H1 (cell line): ENCODE measurements around the gene CHTF8. TPM values are rescaled to one million over a fixed set of nuclear protein-coding genes. Genes with fewer than 3 reads are reported as not detected.

ENCODE experiments used
- ATF3 ChIP-seq: IDR thresholded peaks from 2 replicates; pipeline ENCODE4 v1.6.1; 2011; ENCODE audit warnings: low read depth, mild to moderate bottlenecking, low read length; ENCODE audit not compliant: insufficient read depth
- BRCA1 ChIP-seq: IDR thresholded peaks from 2 replicates; pipeline ENCODE4 v1.6.1; 2012; ENCODE audit warnings: low read depth, low read length, improper control_type of control experiment
- CTBP2 ChIP-seq: IDR thresholded peaks from 2 replicates; pipeline ENCODE4 v1.7.0; 2011; ENCODE audit warnings: borderline replicate concordance, mild to moderate bottlenecking, moderate library complexity, mixed read lengths, low read length; ENCODE audit not compliant: insufficient read depth, insufficient read length
- HDAC2 ChIP-seq, 2 experiments: fragments of 300-600 bp in 1 of 2; sonication (generic) in 1 of 2; IDR thresholded peaks; 2 replicates each; pipeline ENCODE4 v1.6.1; 2011 to 2012; ENCODE audit warnings: low read depth in 2 of 2, low read length in 2 of 2, mild to moderate bottlenecking in 2 of 2, moderate library complexity in 2 of 2, borderline replicate concordance in 1 of 2, inconsistent platforms in 1 of 2
- HDAC6 ChIP-seq: IDR thresholded peaks from one replicate; pipeline ENCODE4 v1.7.1; 2012; ENCODE audit warnings: low read depth, mild to moderate bottlenecking, inconsistent platforms, low read length, moderate library complexity
- JUN ChIP-seq: IDR thresholded peaks from 2 replicates; pipeline ENCODE4 v1.6.1; 2011; ENCODE audit warnings: low read depth, mild to moderate bottlenecking, improper control_type of control experiment, low read length
- JUND ChIP-seq: IDR thresholded peaks from 2 replicates; pipeline ENCODE4 v1.6.1; 2011; ENCODE audit warnings: mild to moderate bottlenecking, improper control_type of control experiment, low read length
- KDM5A ChIP-seq: fragments of 200-600 bp; IDR thresholded peaks from 2 replicates; pipeline ENCODE4 v1.7.1; 2012; ENCODE audit warnings: mild to moderate bottlenecking, low read length, inconsistent platforms, mixed read lengths
- NRF1 ChIP-seq: IDR thresholded peaks from 2 replicates; pipeline ENCODE4 v1.6.1; 2011; ENCODE audit warnings: mild to moderate bottlenecking, low read depth, low read length, improper control_type of control experiment
- RAD21 ChIP-seq, 2 experiments: IDR thresholded peaks in 1 of 2; conservative IDR thresholded peaks in 1 of 2; 2 replicates each; pipeline ENCODE4 v1.6.1; 2011; ENCODE audit warnings: low read depth in 2 of 2, low read length in 2 of 2, improper control_type of control experiment in 1 of 2, inconsistent platforms in 1 of 2, mild to moderate bottlenecking in 1 of 2, moderate library complexity in 1 of 2
- SP1 ChIP-seq: IDR thresholded peaks from 2 replicates; pipeline ENCODE4 v1.6.1; 2011; ENCODE audit warnings: low read depth, low read length
- SP2 ChIP-seq: IDR thresholded peaks from 2 replicates; pipeline ENCODE4 v1.6.1; 2012; ENCODE audit warnings: mild to moderate bottlenecking, low read length, inconsistent platforms
- TAF1 ChIP-seq: IDR thresholded peaks from 2 replicates; pipeline ENCODE4 v1.6.1; 2011; ENCODE audit warnings: mild to moderate bottlenecking, low read depth, low read length
- YY1 ChIP-seq: IDR thresholded peaks from 2 replicates; pipeline ENCODE4 v1.6.1; 2011; ENCODE audit warnings: low read depth, mild to moderate bottlenecking, low read length
- ZNF274 ChIP-seq: IDR thresholded peaks from 2 replicates; pipeline ENCODE4 v1.7.0; 2012; ENCODE audit warnings: low read length, borderline replicate concordance; ENCODE audit errors: extremely low read depth
- polyA plus RNA-seq, 7 experiments: library from polyadenylated mRNA; depleted of rRNA in 3 of 7; stranded (reverse) in 5 of 7; unstranded in 2 of 7; fragments of >200 nt in 5 of 7; fragments of 200-250 nt in 2 of 7; gene quantifications; 1 replicate in 5 of 7; 2 replicates in 1 of 7; 4 replicates in 1 of 7; pipeline versions ENCODE4 v1.2.1 to v1.2.3, GENCODE V29; 2011 to 2013; ENCODE audit warnings: missing spikeins in 2 of 7, mixed read lengths in 2 of 7
- total RNA-seq: library from RNA; stranded (reverse); fragmentation: NEBNext Ultra II Directional; extraction: Animal tissue kit (Norgen Biotek cat#: 25700); gene quantifications from 2 replicates; pipeline ENCODE4 v1.2.1, GENCODE V29; 2021
- TF ChIP-seq, protein P1 (sequence below): IDR thresholded peaks from 2 replicates; pipeline ENCODE4 v1.6.1; 2011; ENCODE audit warnings: low read length, improper control_type of control experiment

CHTF8 gene
- total and polyA plus RNA-seq, 2 of the 8 experiments (the other 6 are each of a cell fraction or from before 2014, with no cell fraction given): 114 to 138 TPM

GRCh38 chr16:69131167-69131838 is 1.1 kb downstream of the CHTF8 start (continued):
- no peak for TF ChIP-seq KDM5A
- no peak for TF ChIP-seq HDAC6
- no peak for TF ChIP-seq BRCA1
- no peak for TF ChIP-seq SP2
- 0 out of 2 replicates have a peak, but pooled peaks have one; percentile 8 for TF ChIP-seq SP1
- TF ChIP-seq JUN: no peak
- TF ChIP-seq ZNF274: no peak
- TF ChIP-seq ATF3: no peak
- 0 out of 2 replicates have a peak, but pooled peaks have one; percentile 13 for TF ChIP-seq TAF1
- no peak for TF ChIP-seq NRF1
- TF ChIP-seq JUND: no peak
- no peak for TF ChIP-seq CTBP2
- TF ChIP-seq YY1: no peak
- TF ChIP-seq HDAC2 (IDR thresholded peaks at IDR 0.05; ENCODE audit: borderline replicate concordance in 1 of 2, low read depth in 2 of 2, low read length in 2 of 2): no peak
- TF ChIP-seq RAD21 (IDR thresholded peaks at IDR 0.05 in 1 of 2, conservative IDR thresholded peaks at IDR 0.05 in 1 of 2; ENCODE audit: low read depth in 2 of 2, low read length in 2 of 2): no peak
- TF ChIP-seq, protein P1, sequence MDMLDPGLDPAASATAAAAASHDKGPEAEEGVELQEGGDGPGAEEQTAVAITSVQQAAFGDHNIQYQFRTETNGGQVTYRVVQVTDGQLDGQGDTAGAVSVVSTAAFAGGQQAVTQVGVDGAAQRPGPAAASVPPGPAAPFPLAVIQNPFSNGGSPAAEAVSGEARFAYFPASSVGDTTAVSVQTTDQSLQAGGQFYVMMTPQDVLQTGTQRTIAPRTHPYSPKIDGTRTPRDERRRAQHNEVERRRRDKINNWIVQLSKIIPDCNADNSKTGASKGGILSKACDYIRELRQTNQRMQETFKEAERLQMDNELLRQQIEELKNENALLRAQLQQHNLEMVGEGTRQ: no peak
- TF ChIP-seq, all 59 proteins: peak for 6
